ENCODE results near the gene BANK1. TPM values are rescaled to one million over a fixed set of nuclear protein-coding genes. Genes with fewer than 3 reads are reported as not detected.
A peak's percentile ranks its signal among the peaks of the same experiment; 100 is the strongest.

The BANK1 gene
- polyA plus RNA-seq, 1 experiment, result 0.40 TPM

DNA sequence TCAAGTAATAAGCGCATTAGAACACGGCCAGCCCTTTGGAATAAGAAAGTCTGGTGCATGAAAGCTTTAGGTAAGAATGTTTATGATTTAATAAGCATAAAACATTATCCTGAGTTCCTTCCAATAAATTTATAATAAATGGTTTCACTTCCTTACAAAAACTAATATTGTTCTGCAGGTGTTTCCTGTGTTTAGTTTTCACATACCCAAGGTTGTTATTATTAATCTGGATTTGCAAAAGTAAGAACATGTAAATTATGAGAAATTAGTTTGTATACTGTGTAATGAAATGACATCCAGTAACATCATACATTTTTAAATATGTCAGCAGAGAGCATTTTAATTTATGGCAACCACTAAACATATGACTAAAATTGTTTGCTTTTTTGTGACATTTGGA lies 72.1 kb downstream of the BANK1 start:
- Histone ChIP-seq H3K27me3 (ENCODE audit: control insufficient read depth, insufficient read depth, low read length) (no peaks in the 10 kb centered on the region), H3K4me3 (ENCODE audit: low read depth, low read length) (no peak overlapping the region), H3K36me3 (ENCODE audit: control insufficient read depth, insufficient read depth, low read length) (no peaks in the 10 kb centered on the region)
- no peak for DNase-seq (ENCODE audit: low read depth)
- TF ChIP-seq, protein P1, sequence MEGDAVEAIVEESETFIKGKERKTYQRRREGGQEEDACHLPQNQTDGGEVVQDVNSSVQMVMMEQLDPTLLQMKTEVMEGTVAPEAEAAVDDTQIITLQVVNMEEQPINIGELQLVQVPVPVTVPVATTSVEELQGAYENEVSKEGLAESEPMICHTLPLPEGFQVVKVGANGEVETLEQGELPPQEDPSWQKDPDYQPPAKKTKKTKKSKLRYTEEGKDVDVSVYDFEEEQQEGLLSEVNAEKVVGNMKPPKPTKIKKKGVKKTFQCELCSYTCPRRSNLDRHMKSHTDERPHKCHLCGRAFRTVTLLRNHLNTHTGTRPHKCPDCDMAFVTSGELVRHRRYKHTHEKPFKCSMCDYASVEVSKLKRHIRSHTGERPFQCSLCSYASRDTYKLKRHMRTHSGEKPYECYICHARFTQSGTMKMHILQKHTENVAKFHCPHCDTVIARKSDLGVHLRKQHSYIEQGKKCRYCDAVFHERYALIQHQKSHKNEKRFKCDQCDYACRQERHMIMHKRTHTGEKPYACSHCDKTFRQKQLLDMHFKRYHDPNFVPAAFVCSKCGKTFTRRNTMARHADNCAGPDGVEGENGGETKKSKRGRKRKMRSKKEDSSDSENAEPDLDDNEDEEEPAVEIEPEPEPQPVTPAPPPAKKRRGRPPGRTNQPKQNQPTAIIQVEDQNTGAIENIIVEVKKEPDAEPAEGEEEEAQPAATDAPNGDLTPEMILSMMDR (IDR thresholded peaks at IDR 0.05; ENCODE audit: insufficient read depth, low read depth, low read length), result no peak
- ChIA-PET POLR2A (no interaction called here), CTCF (no interaction called here)

DNA sequence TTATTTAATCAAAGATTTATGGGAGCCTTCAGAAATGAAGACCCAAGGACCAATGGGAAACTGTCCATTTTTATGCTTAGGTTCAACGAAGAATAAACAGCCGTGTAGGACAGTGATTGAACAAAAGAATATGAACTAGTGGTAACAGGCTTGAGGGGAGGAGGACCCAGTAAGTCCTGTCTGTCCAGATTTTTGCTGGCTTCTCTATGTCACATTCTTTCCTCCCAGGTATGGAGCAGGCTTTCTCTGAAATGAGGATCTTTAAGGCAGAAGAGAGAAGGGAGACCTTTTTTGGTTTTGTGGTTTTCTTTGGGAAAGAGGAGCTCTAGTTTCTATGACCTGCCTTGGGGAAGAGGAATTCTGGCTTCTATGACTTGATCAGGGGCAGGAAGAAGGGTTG lies 74.1 kb downstream of the BANK1 start:
- Histone ChIP-seq H3K4me3 (ENCODE audit: low read depth, low read length) (no peak overlapping the region), H3K27me3 (ENCODE audit: control insufficient read depth, insufficient read depth, low read length) (no peaks in the 10 kb centered on the region), H3K36me3 (ENCODE audit: control insufficient read depth, insufficient read depth, low read length) (no peaks in the 10 kb centered on the region)
- ChIA-PET CTCF (no interaction called here), POLR2A (no interaction called here)
- TF ChIP-seq, protein P1 (IDR thresholded peaks at IDR 0.05; ENCODE audit: insufficient read depth, low read depth, low read length), result no peak
- no peak for DNase-seq (ENCODE audit: low read depth)

DNA sequence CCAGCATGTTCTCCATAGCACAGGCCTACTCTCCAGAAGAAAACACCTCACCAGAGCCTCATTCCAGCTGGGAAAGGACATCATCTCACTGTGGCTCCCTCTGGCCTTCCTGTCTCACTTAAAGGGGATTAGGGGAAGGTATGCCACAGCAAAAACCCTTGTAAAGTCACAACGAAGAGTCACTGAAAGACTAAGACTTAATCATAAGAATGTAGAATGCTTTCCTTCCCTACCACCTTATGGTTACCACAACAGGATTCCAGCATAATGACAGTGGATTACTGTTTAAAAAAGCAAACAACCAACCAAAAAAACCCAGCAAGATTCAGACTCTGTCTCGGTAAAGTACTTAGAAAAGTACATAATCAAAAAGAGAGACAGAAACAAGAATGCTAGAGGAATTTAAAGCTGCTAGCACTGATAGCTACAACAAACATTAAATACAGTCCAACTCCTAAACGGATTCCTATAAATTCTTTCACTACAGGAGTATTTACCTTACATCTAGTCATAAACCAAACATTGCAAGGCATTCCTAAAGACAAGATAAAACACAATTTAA lies 75.1 kb downstream of the BANK1 start:
- DNase-seq (ENCODE audit: low read depth), result peak; percentile 53
- POLR2A ChIA-PET, result no interaction called here
- Histone ChIP-seq H3K27me3 (ENCODE audit: control insufficient read depth, insufficient read depth, low read length) (no peaks in the 10 kb centered on the region), H3K4me3 (ENCODE audit: low read depth, low read length) (no peak overlapping the region), H3K36me3 (ENCODE audit: control insufficient read depth, insufficient read depth, low read length) (no peaks in the 10 kb centered on the region)
- TF ChIP-seq, protein P1 (IDR thresholded peaks at IDR 0.05; ENCODE audit: insufficient read depth, low read depth, low read length), result no peak
- CTCF ChIA-PET, result no interaction called here

DNA sequence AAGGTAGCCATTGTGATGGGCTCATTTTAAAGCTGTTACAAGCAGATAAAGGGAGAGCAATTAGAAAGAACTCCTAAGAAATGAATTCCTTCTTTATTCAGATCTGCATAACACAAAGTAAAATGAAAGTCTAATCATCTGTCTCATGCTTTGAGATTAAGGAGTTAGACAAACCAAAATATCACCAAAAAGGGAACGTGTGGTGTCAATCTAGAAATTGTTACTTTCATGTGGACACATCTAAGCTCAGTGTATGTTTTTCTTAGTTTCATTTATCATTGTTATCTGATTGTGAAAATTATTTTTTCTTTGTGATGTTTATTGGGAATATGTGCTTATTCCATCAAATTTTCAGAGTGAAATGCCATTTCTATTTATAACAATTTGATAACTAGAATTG lies 80.3 kb downstream of the BANK1 start:
- CTCF ChIA-PET, result interaction anchor here (1.2 kb wide), 1 partner anchor 33 kb away, joined by 4 read pairs; no protein-coding TSS in a partner anchor
- Histone ChIP-seq H3K36me3 (ENCODE audit: control insufficient read depth, insufficient read depth, low read length) (no peaks in the 10 kb centered on the region), H3K27me3 (ENCODE audit: control insufficient read depth, insufficient read depth, low read length) (no peaks in the 10 kb centered on the region), H3K4me3 (ENCODE audit: low read depth, low read length) (no peak overlapping the region)
- TF ChIP-seq, protein P1 (IDR thresholded peaks at IDR 0.05; ENCODE audit: insufficient read depth, low read depth, low read length), result no peak
- no peak for DNase-seq (ENCODE audit: low read depth)
- POLR2A ChIA-PET, result no interaction called here

GRCh38 chr4:101871962-101872676 lies 81.6 kb downstream of the BANK1 start:
- no peak overlapping the region for H3K4me3 ChIP-seq (ENCODE audit: low read depth, low read length)
- no peaks in the 10 kb centered on the region for H3K36me3 ChIP-seq (ENCODE audit: control insufficient read depth, insufficient read depth, low read length)
- POLR2A ChIA-PET, result no interaction called here
- DNase-seq (ENCODE audit: low read depth), result no peak
- CTCF ChIA-PET, result interaction anchor here (1.0 to 1.2 kb wide), 2 partner anchors 34 to 546 kb away, joined by 3 to 4 read pairs; no protein-coding TSS in a partner anchor
- TF ChIP-seq, protein P1 (IDR thresholded peaks at IDR 0.05; ENCODE audit: insufficient read depth, low read depth, low read length), result no peak
- H3K27me3 ChIP-seq (ENCODE audit: control insufficient read depth, insufficient read depth, low read length), result no peaks in the 10 kb centered on the region
